ENCODE data around the gene MAP3K2. TPM values are rescaled to one million over a fixed set of nuclear protein-coding genes. Genes with fewer than 3 reads are reported as not detected.

MAP3K2 gene
- total RNA-seq, 1 donor from 2014 or later: 37.9 TPM

- DNase-seq (ENCODE audit: low spot score in 2 of 2) (no peak), FAIRE-seq (no peak)
Measured at GRCh38 chr2:127313406-127313805, 74.4 kb downstream of the MAP3K2 start.

DNA sequence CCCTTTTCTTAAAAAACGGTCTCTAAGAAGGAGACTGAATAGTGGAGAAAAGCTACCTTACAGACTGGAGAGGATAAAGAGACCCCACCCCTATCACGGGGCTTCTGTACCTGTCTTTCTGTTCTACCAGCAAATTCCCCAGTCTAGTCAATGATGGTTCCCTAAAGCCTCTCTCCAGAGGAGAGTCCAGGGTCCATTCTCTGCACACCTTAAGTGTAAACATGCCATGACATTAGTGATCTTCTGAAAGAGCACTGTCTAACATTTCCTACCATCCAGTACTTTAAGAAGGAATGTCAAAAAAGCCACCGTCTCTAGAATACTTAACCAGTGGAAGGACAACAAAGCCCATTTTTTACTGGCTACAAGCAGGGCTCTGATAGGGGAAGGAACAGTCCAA is 76.8 kb downstream of the MAP3K2 start:
- DNase-seq (ENCODE audit: low spot score in 2 of 2) (no peak), FAIRE-seq (no peak)

GRCh38 chr2:127309468-127309867 is 78.3 kb downstream of the MAP3K2 start:
- no peak for FAIRE-seq

GRCh38 chr2:127308586-127309138 is 79.1 kb downstream of the MAP3K2 start:
- FAIRE-seq (no peak), DNase-seq (ENCODE audit: low spot score in 2 of 2) (no peak)

More at GRCh38 chr2:127309468-127309867, 78.3 kb downstream of the MAP3K2 start:
- no peak for DNase-seq (ENCODE audit: low spot score in 2 of 2)

GRCh38 chr2:127305990-127306585 is 81.7 kb downstream of the MAP3K2 start:
- FAIRE-seq: no peak
- no peak for DNase-seq (ENCODE audit: low spot score in 2 of 2)

DNA sequence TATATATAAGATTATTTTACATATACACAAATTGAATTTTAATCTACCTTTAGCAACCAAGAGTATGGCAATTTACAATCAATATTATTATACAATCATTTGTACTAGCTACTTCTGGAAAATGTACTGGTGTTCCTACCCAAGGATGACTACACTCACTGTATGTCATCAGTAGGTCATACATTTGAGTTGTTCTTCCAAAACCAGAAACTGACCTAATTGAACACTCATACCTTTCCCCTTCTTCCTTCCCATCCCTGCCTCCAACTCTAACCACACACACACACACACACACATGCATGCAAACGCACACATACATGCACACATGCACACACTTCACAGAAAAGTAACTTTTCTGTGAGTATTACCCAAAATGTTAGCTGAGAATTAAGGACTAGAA is 85.6 kb downstream of the MAP3K2 start:
- FAIRE-seq (no peak), DNase-seq (ENCODE audit: low spot score in 2 of 2) (no peak)

GRCh38 chr2:127293748-127294562 is 93.8 kb downstream of the MAP3K2 start, which contains the start of gene ERCC3:
TSS of gene ERCC3 (minus strand) at chr2:127294144. CDS start at chr2:127294081, 63 bp downstream.
- no peak for FAIRE-seq
- DNase-seq (ENCODE audit: low spot score in 2 of 2): peak; percentile 84 to 89

DNA sequence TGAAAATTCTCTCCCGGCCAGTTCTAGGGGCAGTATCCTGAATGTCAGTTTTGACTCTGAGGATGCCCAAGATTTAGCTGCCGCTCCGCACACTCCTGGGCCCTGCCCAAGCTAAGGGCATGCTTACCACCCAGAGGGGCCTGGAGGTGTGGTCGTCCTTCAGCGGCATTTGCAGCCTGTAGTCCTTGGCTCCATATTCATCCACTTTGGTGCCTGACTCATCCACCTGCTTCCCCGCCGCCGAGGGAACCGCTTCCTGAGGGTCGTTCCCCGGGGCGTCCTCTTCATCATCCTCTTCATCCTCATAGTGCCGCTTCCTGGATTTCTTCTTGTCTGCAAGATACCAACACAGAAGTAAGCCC is 94.4 kb downstream of the MAP3K2 start:
- peak in 1 of 2 donors; percentile 16 for DNase-seq (ENCODE audit: low spot score in 2 of 2)

DNA sequence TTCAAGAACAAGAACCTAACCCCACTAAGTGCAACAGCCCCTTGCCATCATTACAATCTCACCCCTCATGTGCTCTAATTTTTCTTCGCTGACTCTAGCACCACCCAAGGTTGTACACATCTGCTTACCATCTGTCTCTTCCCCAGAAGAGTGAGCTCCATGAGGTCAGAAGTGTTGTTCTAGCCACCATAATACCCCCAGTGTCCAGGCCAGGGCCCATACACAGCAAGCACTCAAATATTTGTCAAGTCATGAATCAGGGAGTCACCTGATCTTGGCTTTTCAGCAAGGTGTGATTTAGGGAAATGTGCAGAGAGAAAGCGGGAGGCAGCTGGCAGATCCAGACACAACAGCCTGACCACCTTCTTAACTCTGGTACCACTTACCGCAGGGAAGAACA is 99.5 kb downstream of the MAP3K2 start:
- FAIRE-seq (no peak), DNase-seq (ENCODE audit: low spot score in 2 of 2) (no peak)

More for the DNA sequence above, 94.4 kb downstream of the MAP3K2 start:
- FAIRE-seq: no peak

DNA sequence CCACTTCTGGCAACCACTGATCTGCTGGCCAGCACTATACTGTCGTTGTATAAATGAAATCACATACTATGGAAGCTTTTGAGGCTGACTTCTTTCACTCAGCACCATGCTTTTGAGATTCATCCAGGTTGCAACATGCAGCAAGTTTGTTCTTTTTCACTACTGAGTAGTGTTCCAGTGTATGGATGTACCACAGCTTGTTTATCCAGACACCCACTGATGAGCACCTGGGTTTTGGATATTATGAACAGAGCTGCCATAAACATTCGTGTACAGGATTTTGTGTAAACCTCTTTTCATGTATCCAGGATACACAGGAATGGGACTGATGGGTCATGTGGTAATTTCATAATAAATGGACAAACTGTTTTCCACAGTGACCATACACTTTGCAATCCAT is 104.5 kb downstream of the MAP3K2 start:
- FAIRE-seq (no peak), DNase-seq (ENCODE audit: low spot score in 2 of 2) (no peak)

DNA sequence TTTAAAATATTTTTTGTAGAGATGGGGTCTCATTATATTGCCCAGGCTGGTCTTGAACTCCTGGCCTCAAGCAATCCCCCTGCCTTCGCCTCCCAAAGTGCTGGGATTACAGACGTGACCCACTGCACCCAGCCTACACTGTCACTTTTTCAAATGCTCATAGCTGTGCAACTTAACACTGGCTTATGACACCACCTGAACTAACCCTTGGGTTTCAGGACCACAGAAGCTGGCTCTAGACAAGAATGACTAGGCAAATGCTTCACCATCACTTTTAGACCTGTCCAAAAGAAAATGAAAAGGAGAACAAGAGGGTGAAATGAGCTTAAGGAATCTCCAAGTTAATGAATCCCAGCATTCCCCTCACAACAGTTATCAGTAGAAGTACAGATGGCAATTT is 107.1 kb downstream of the MAP3K2 start:
- DNase-seq (ENCODE audit: low spot score in 2 of 2) (no peak), FAIRE-seq (no peak)

- FAIRE-seq: no peak
- DNase-seq (ENCODE audit: low spot score in 2 of 2): no peak
Measured at GRCh38 chr2:127279781-127280180, 108.0 kb downstream of the MAP3K2 start.

- no peak for FAIRE-seq
- DNase-seq (ENCODE audit: low spot score in 2 of 2): no peak
Measured at GRCh38 chr2:127278959-127279358, 108.8 kb downstream of the MAP3K2 start.

GRCh38 chr2:127277028-127277427 is 110.7 kb downstream of the MAP3K2 start:
- FAIRE-seq: no peak
- no peak for DNase-seq (ENCODE audit: low spot score in 2 of 2)

- FAIRE-seq (no peak), DNase-seq (ENCODE audit: low spot score in 2 of 2) (no peak)
Measured at GRCh38 chr2:127275789-127276188, 112.0 kb downstream of the MAP3K2 start.

GRCh38 chr2:127275356-127275755 is 112.4 kb downstream of the MAP3K2 start:
- no peak for DNase-seq (ENCODE audit: low spot score in 2 of 2)
- FAIRE-seq: no peak

- no peak for FAIRE-seq
- DNase-seq (ENCODE audit: low spot score in 2 of 2): no peak
Measured at GRCh38 chr2:127270663-127271062, 117.1 kb downstream of the MAP3K2 start.

- no peak for FAIRE-seq
- DNase-seq (ENCODE audit: low spot score in 2 of 2): no peak
Measured at GRCh38 chr2:127261804-127262406, 125.9 kb downstream of the MAP3K2 start.

- FAIRE-seq: no peak
- no peak for DNase-seq (ENCODE audit: low spot score in 2 of 2)
Measured at GRCh38 chr2:127259355-127259754, 128.4 kb downstream of the MAP3K2 start.

- no peak for DNase-seq (ENCODE audit: low spot score in 2 of 2)
- FAIRE-seq: no peak
Measured at GRCh38 chr2:127256866-127257265, 130.9 kb downstream of the MAP3K2 start.

GRCh38 chr2:127256381-127256780 is 131.4 kb downstream of the MAP3K2 start:
- FAIRE-seq: no peak

More at GRCh38 chr2:127256381-127256780, 131.4 kb downstream of the MAP3K2 start:
- DNase-seq (ENCODE audit: low spot score in 2 of 2): no peak

Data from frontal cortex (tissue), 4 donors.